ENCODE results near the gene LRRC32.

GRCh38 chr11:76700177-76701100 lies 29.9 kb upstream of the LRRC32 start:
- TF ChIP-seq EZH2 (IDR thresholded peaks at IDR 0.05; ENCODE audit: insufficient read depth, low read length), result no peak
- TF ChIP-seq, protein P1, sequence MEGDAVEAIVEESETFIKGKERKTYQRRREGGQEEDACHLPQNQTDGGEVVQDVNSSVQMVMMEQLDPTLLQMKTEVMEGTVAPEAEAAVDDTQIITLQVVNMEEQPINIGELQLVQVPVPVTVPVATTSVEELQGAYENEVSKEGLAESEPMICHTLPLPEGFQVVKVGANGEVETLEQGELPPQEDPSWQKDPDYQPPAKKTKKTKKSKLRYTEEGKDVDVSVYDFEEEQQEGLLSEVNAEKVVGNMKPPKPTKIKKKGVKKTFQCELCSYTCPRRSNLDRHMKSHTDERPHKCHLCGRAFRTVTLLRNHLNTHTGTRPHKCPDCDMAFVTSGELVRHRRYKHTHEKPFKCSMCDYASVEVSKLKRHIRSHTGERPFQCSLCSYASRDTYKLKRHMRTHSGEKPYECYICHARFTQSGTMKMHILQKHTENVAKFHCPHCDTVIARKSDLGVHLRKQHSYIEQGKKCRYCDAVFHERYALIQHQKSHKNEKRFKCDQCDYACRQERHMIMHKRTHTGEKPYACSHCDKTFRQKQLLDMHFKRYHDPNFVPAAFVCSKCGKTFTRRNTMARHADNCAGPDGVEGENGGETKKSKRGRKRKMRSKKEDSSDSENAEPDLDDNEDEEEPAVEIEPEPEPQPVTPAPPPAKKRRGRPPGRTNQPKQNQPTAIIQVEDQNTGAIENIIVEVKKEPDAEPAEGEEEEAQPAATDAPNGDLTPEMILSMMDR (IDR thresholded peaks at IDR 0.05; ENCODE audit: insufficient read depth, low read depth, low read length), result no peak

Measured in astrocyte (in vitro differentiated cells and primary cell).